AG10803 (cell line): ENCODE results near the gene TTLL13.

Experiments
- DNase-seq: peaks from one replicate; pipeline ENCODE4 v3.0.0; 2010; ENCODE audit warnings: low read depth
- H3K4me3 ChIP-seq: 2 replicates; pipeline ENCODE4 v1.5.1; 2011; ENCODE audit warnings: mild to moderate bottlenecking, low read length, control low read depth
- TF ChIP-seq, protein P1 (sequence below): conservative IDR thresholded peaks from 2 replicates; pipeline ENCODE4 v1.5.1; 2011; ENCODE audit warnings: mild to moderate bottlenecking, low read length, control low read depth, inconsistent platforms

TTLL13 gene

GRCh38 chr15:90249203-90249863 lies at the start of gene TTLL13:
TSS of gene TTLL13 (plus strand) at chr15:90249556. CDS start at chr15:90250631, 1,075 bp downstream.
- TF ChIP-seq, protein P1, sequence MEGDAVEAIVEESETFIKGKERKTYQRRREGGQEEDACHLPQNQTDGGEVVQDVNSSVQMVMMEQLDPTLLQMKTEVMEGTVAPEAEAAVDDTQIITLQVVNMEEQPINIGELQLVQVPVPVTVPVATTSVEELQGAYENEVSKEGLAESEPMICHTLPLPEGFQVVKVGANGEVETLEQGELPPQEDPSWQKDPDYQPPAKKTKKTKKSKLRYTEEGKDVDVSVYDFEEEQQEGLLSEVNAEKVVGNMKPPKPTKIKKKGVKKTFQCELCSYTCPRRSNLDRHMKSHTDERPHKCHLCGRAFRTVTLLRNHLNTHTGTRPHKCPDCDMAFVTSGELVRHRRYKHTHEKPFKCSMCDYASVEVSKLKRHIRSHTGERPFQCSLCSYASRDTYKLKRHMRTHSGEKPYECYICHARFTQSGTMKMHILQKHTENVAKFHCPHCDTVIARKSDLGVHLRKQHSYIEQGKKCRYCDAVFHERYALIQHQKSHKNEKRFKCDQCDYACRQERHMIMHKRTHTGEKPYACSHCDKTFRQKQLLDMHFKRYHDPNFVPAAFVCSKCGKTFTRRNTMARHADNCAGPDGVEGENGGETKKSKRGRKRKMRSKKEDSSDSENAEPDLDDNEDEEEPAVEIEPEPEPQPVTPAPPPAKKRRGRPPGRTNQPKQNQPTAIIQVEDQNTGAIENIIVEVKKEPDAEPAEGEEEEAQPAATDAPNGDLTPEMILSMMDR = no peak
- peak within 1 kb of the TSS; percentile 75 for H3K4me3 ChIP-seq
- peak; percentile 76 for DNase-seq

DNA sequence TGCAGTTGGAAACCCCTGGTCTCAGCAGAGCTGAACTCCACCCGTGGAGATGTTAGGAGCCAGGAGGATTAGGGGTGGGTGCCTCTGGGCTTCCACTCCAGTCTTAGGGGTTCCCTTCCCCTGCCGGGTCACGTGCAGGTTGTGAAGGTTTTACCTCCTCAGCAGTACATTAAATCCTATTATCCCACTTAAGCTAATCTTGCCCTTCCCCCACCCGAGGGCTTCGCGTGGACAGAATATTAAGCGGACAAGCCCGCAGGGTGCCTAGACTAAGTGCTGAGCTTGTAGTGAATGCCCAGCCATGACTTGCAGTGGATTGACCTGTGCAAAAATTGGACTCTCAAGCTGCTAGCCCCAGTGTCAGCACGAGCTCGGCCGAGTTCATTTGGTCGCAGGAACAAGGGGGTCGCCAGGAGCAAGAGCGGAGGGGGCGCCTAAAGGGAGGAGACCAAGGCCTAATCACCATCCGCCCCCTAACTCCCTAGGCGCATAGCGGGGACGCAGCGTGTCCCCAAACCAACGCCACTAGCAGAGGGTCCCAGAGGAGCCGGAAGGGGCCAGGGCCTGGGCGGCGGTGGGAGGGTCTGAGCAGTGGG lies 48.7 kb upstream of the TTLL13 start:
- peak overlapping the region; percentile 67 for H3K4me3 ChIP-seq
- TF ChIP-seq, protein P1 = no peak
- DNase-seq = no peak

DNA sequence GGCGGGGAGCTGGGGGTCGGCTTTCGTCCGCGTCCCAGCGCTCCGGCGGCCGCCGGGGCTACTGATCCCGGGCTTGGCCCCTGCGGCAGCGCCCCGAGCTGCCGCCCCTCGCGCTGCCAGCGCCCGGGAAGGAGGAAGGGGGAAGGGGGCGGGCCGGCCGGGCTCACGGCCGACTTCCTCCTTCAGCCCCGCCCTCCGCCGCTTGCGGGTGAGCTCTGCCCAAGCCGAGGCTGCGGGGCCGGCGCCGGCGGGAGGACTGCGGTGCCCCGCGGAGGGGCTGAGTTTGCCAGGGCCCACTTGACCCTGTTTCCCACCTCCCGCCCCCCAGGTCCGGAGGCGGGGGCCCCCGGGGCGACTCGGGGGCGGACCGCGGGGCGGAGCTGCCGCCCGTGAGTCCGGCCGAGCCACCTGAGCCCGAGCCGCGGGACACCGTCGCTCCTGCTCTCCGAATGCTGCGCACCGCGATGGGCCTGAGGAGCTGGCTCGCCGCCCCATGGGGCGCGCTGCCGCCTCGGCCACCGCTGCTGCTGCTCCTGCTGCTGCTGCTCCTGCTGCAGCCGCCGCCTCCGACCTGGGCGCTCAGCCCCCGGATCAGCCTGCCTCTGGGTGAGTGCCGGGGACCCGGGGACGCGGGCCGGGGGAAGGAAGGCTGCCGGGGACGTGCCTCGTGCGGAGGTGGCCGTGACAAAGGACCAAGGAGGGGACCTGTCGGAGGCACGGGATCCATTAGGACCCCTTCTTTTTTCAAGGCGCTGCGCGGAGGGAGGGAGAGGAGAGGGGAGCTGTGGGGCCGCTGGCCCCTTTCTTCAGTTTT lies 48.0 kb upstream of the TTLL13 start, which contains the start of gene SEMA4B:
TSS of gene SEMA4B (plus strand) at position 201 of the 814 bp plus-strand sequence. CDS start at position 450, 249 bp downstream.
- H3K4me3 ChIP-seq = peak within 1 kb of the TSS; percentile 67
- TF ChIP-seq, protein P1 = no peak
- DNase-seq = no peak

- peak overlapping the region; percentile 67 for H3K4me3 ChIP-seq
- TF ChIP-seq, protein P1 = no peak
- DNase-seq = no peak
Observed at GRCh38 chr15:90201944-90202375, 47.4 kb upstream of the TTLL13 start.

DNA sequence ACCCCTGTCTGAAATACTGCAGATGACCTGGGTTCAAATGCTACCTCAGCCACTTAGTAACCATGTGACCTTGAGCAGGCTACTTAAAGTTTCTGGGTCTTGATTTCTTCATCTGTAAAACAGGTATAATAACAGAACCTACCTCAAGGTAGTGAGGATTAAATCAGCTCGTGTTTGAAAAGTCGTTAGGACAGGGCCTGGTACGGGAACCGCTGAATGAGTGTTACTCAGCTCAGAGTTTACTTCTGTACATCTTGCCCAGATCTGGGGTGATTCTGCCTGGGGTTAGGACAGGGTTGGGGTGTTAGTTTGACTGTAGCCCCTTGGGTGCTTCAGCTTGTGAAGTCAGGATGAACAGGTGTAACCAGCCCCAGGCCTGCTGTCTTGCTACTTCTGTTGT lies 46.4 kb upstream of the TTLL13 start:
- no peak for DNase-seq
- TF ChIP-seq, protein P1 = no peak
- no peak overlapping the region for H3K4me3 ChIP-seq

- TF ChIP-seq, protein P1 = no peak
- no peak overlapping the region for H3K4me3 ChIP-seq
- DNase-seq = no peak
Observed at GRCh38 chr15:90203473-90203872, 45.9 kb upstream of the TTLL13 start.
